ENCODE data around the gene USP34. TPM values are rescaled to one million over a fixed set of nuclear protein-coding genes. Genes with fewer than 3 reads are reported as not detected.

Gene USP34
- total and polyA plus RNA-seq, 2 of the 8 experiments (the other 6 are each of a cell fraction or from before 2014, with no cell fraction given), result 56.7 to 91.7 TPM

- TF ChIP-seq, protein P1, sequence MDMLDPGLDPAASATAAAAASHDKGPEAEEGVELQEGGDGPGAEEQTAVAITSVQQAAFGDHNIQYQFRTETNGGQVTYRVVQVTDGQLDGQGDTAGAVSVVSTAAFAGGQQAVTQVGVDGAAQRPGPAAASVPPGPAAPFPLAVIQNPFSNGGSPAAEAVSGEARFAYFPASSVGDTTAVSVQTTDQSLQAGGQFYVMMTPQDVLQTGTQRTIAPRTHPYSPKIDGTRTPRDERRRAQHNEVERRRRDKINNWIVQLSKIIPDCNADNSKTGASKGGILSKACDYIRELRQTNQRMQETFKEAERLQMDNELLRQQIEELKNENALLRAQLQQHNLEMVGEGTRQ (IDR thresholded peaks at IDR 0.05; ENCODE audit: low read length), result no peak
- TF ChIP-seq RNF2 (IDR thresholded peaks at IDR 0.05; ENCODE audit: borderline replicate concordance, low read depth, low read length, missing control alignments, poor library complexity, severe bottlenecking) (no peak), CTCF (IDR thresholded peaks at IDR 0.05; ENCODE audit: control extremely low read depth in 1 of 3, insufficient read depth in 1 of 3, low read depth in 1 of 3, low read length in 3 of 3) (no peak), EZH2 (IDR thresholded peaks at IDR 0.05; ENCODE audit: low read depth, low read length, severe bottlenecking) (no peak), POLR2AphosphoS5 (IDR thresholded peaks at IDR 0.05; ENCODE audit: low read depth, low read length) (no peak)
Observed at GRCh38 chr2:61451178-61451577, 19.7 kb downstream of the USP34 start (continued).

Data from H1 (cell line).